Pons (tissue), 1 donor: ENCODE data around the gene MRPL36.

Experiments used
- DNase-seq: peaks from one replicate; pipeline ENCODE4 v3.0.0-alpha.2; 2016; ENCODE audit warnings: low spot score

MRPL36 gene

DNA sequence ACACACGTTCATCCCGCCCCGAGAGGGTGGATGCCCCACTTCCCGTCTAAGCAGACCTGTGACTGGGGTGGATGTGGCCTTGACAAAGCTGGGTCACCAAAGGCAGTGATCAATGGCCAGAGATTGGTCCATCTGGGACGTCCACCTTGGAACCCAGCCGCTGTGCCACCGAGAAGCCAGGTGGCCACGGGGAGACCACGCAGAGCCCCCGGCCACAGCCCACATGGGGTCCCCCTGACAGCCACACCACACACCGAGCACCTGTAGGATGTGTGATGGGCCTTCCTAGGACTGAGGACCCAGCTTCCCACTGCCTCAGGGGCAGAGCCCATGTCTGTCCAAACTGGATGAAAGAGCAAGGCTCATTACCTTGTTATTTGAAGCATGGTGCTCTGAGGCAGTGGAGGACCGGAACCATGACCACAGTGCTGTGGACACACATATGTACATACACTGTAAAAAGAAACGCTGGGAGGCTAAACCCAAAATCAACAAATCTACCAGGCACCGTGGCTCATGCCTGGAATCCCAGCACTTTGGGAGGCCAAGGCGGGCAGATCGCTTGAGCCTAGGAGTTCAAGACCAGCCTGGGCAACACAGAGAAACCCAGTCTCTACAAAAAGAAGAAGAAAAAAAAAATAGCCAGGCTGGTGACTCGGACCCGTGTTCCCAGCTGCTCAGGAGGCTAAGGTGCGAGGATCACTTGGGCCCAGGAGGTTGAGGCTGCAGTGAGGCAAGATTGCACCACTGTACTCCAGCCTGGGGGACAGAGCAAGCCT lies 50.1 kb downstream of the MRPL36 start:
- DNase-seq, result no peak

GRCh38 chr5:1748845-1749244 lies 50.8 kb downstream of the MRPL36 start:
- DNase-seq, result no peak
